GM19452 (cell line): ENCODE data around the gene PACSIN1.
"Not testable (repeated sequence)": the region's sequence is repeated elsewhere in the genome, so short reads cannot be mapped to it uniquely, and the experiment has no call there.

Experiments used
- ATAC-seq: cut with Tn5 transposase; IDR thresholded peaks from one replicate; pipeline ENCODE4 v1.9.1; 2021; ENCODE audit not compliant: unreplicated experiment

Gene PACSIN1

DNA sequence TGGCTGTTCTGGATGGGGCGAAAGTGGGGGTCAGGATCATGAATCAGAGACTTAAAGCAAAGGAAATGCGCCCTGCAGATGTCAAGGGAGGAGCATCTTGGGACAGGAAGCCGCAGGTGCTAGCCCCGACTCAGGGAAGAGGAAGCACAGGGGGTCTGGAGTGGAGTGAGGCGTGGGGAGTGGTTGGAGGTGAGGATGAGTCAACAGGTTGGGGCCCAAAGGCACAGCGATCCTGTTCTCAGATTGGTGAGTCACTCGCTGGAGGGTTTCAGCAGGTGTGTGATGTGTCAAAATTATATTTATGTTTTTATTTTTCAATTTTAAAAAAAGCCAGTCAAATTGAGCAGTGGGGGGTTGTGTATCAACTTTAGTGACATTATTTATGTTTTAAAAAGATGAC is 19.0 kb downstream of the PACSIN1 start:
- ATAC-seq: no peak

DNA sequence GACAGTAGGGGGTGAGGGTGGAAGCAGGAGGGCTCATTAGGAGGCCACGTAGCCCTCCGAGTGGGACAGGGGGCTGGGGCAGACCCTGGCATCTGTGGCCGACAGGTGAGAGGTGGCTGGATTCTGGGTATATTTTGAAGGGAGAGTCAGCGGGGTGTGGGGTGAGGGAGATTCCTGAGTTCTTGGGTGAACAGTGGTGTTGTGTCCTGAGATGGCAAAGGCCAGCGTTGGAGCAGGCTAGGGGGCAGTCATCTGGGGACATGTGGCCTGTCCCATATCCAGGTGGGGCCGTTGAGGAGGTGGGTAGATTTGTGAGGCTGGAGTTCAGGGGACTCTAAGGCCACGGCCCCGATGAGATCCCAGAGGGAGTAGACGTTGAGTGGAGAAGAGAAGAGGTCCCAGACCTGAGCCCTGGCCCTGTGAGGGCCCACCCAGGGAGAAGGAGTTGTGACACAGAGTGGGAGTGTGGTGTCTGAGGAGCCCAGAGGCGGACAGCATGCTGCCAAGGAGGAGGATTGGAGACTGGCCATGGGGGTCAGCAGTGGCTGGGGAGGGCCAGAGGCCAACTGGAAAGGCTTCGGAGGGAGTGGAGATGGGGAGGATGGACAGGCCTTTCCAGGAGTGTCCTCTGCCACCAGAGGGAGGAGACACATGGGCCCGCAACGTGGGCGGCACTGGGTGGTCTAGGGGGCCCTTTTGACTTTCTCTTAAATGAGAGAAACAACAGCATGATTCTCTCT is 19.6 kb downstream of the PACSIN1 start:
- no peak for ATAC-seq

DNA sequence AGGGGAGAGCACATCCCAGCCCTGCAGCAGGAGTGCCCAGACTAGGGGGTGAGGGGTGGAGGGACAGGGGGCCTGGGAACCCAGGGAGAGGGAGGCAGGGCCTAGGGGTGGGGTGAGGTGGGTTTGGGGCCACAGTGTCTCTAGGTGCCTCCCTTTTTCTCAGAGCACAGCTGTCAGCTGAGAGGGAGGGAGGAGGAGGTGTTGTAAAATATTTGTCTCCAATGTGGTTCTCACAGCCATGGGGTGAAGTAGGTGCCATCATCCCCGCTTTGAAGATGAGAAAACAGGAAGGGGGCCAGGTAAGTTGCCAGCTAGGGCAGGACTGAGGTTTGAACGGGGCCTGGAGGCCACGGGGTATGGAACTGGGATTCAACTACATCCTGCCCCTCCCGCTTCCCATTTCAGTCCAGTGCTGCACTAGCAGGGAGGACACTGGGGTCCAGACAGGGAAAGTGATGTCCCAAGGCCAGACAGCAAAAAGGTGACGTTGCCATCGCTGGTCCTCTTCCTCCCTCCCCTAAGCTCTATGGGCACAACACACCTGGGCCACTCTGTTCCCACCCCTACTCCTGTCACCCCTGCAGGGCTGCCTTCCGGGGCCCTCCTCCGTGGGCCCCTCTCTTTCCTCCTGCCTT is 20.3 kb downstream of the PACSIN1 start:
- ATAC-seq: no peak

DNA sequence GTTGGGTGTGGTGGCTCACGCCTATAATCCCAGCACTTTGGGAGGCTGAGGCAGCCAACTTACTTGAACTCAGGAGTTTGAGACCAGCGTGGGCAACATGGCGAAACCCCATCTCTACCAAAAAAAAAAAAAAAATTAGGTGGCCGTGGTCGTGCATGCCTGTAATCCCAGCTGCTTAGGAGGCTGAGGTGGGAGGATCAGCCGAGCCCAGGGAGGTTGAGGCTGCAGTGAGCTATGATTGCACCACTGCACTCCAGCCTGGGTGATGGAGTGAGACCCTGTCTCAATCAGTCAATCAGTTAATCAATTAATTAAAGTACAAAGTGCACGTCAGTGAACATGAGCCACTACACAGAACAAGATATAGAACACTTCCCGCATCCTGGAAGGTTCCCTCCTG is 21.0 kb downstream of the PACSIN1 start:
- not testable (repeated sequence) for ATAC-seq

DNA sequence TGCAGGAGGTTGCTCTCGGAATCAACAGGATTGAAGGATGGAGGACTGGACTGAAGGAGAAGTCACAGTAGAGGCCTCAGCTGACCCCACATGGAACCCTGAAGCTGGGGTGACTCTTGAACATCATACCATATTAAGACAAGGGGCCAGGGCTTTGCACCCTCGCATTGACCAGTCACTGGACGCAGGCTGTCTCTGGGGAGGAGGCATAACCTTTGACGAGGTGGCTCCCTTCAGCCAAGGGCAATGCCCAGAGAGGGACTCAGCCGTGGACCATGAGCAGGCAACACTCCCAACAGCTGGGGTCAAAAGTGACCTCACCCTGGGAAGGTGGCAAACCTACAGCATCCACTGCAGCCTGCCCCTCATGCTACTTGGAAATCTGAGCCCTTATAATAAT is 21.7 kb downstream of the PACSIN1 start:
- ATAC-seq: no peak

DNA sequence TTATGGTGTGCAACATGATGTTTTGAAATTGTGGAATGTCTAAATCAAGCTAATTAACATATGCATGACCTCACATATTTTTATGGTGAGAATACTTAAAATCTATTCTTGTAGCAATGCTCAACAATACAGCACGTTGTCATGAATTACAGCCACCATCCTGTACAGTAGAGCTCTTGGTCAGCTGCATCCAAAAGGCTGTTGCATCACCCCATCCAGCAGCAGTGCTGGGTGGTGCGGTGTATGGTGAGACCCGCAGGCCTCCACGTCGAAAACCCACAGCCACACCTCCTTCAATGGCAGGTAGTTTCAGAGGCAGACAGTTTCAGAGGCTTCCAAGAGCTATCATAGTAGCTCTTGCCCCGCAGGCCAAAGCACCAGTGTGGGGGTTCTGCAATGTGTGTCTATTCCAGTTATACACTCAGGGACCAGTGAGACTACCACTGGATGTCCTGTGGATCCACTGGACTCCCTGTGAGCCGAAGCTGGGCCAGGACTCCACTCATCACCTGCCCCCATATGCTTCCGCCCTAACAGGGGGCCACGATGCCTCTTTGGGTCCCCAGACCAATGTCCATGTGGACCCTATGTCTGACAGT is 23.4 kb downstream of the PACSIN1 start:
- no peak for ATAC-seq

DNA sequence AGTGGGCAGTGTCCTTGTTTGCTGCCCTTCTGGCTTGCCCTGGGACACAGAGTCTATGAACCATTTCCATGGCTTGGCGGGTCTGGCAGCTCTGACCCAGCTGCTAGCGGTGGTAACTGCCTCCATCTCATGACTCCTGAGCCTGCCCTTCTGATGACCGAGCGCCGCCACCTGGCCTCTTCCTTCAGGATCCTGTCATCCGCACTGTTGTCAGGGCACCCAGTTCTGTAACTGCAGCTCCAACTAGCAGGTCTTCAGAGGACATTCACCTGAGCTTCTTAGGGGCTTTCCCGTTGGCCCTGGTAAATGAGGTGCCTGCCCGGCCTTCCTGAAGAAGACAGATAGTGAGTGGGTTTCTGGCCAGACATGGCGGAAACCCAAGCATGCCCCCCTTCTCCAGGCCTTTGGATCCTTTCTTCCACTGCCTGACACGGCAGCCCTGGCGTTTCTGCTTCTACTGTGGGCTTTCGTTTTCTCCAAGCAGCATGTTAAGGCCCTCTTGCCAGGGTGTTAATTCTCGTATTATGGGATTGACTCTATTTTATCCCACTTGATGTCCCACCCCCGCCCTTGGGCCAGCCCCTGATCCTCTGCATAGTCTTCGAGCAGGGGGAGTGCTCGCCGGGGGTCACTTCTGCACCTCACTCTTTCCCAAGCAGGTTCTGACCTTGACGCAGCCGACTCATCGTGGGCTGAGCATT is 24.7 kb downstream of the PACSIN1 start:
- ATAC-seq: no peak

DNA sequence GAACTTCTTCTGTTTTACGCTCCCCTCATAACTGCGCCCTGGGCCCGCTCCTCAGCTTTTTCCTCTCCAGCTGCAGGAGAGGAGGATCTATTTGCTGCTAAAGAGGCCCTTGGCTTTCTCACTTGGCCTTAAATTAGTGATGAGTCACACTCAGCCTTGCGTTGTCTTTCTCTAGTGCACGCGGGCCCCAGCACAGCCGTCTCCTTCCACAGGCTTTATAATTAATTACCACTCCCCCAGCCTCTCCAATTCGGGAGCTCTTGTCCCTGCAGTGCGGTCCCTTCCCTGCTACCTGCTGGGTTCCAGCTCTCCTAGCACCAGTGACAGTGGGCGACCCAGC is 25.2 kb downstream of the PACSIN1 start:
- ATAC-seq: no peak

DNA sequence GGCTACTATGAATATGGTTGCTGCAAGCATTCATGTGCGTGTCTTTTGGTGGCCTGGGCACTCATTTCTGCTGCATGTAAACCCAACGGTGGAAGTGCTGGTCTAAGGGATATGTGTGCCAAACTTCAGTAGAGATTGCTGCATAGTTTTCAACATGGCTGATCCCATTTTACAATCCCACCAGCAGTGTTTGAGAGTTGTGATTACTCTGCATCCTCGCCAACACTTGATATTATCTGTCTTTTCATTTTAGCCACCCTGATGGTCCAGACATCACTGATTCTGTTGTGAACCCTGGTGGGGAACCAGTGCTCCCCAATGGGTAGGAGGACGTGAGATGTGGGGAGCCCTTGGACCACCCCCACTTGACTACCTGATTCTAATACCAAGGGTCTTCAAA is 27.5 kb downstream of the PACSIN1 start:
- ATAC-seq: no peak

DNA sequence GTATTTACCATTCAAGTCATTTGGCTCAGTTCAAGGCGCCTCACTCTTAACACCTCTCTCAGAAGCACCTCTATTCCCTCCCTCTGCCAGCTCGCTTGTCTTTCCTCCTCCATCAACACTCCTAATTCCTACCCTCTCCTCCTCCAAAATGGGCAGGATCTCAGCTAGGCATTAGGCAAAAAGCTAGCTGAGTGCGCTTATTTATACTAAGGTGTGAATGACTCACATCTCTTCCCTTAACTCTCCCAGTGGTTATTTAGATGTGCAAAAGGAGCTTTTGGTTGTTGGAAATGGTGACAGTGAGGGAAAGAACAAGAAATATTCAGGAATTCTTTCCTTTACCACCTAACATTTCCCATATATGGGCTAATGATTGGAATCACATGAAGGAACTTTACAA is 29.1 kb downstream of the PACSIN1 start:
- no peak for ATAC-seq

DNA sequence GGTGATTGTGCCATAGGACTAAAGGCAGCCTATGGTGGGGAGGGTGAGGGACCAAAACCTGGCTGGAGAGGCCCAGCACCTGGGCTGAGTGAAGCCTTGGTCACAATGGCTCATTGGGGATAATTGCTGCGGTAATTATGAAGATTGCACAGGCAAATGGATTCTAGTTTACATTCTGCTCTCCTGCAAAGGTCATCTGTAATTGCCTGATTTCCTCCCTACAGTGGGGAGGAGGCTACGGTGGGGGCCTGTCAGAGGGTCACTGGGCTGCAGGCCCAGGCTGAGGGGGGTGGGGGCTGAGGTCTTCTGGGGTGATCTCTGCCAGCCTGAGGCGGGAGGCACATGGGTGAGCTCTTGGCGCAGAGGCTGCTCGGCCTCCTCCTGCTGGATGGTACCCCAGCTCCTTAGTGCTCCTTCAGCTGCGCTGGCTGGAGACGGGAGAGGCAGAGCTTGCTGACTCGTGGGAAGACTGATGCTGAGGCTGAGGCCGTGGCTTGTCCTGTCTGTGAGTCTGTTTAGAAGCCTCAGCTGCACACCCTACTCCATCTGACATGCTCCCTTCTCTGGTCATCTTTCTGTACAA is 30.3 kb downstream of the PACSIN1 start:
- ATAC-seq: no peak

DNA sequence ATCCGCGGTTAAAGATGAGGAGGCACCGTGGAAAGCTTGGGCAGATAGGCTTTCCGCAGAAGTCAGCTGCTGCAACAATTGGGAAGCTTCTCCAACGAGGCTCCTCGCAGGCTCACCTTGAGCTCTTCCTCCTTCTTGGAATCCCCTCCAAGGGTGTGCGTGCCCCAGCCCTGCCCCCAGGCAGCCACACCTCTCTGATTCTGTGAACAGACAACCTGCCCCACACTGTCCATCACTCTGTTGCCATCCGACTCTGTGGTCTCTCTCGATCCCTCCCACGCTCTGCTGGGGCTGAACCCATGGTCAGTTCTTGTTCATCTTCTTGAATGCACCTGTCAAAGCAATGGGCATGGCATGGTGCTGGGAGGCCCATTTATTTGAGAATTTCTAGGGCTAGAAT is 31.5 kb downstream of the PACSIN1 start:
- no peak for ATAC-seq

DNA sequence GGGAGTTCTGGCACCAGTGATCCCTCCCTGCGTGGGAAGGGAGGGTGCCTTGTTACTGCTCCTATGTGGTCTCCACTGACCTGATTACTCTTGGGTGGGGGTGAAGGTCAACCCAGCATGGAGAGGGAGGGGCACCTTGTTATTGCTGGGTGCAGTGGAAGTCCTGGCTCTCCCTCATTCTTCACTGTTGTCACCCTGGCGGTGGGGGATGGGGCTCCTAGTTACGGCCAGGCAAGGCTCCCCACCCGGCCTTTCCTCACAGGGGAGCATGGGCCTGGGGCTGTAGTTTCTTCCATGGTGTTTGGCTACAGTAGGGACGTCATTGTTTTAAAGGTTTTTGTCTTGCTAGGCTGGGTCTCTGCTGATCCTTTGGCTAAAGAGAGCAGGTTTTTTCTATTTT is 40.8 kb downstream of the PACSIN1 start:
- ATAC-seq: no peak

DNA sequence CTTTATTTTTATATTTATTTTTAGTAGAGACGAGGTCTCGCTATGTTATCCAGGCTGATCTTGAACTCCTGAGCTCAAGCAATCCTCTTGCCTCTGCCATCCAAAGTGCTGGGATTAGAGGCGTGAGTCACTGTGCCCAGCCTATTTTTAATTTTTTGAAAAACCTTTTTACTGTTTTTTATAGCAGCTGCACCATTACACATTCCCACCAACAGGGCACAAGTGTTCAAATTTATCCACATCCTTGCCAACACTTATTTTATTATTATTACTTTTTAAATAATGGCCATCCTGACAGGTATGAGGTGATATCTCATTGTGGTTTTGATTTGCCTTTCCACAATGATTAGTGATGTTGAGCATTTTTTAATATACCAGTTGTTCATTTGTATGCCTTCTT is 42.5 kb downstream of the PACSIN1 start:
- ATAC-seq: no peak

DNA sequence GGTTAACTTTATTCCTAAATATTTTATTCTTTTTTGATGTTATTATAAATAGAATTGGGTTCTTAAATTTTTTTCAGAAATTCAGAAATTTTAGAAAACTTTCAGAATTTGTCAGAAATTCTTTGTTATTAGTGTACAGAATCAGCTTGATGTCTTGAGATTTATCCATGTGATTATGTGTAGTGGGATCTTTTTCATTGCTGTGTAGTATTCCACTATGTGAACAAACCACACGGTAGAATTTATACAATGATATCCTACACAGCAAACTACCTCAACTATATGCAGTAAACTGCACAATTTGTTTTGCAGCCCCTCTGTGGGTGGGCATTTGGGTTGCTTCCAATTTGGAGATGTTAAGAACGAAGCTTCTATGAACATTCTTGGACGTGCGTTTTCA is 43.9 kb downstream of the PACSIN1 start:
- no peak for ATAC-seq

DNA sequence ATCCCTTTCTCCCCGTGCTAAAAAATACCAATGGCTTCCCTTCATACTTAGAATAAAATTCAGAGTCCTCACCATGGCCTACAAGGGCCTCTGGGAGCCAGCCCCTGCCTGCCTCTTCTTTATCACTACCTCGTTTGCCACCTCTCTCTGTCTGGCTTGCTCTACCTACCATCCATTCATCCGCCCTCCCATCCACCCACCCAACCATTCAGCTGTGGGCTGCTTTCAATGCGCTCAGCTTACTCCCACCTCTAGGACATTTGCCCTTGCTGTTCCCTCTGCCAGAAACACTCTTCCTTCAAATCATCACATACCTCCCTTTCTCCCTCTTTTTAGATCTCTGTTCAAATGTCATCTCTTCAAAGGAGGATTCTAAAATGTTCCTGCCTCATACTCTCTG is 44.4 kb downstream of the PACSIN1 start:
- ATAC-seq: no peak

DNA sequence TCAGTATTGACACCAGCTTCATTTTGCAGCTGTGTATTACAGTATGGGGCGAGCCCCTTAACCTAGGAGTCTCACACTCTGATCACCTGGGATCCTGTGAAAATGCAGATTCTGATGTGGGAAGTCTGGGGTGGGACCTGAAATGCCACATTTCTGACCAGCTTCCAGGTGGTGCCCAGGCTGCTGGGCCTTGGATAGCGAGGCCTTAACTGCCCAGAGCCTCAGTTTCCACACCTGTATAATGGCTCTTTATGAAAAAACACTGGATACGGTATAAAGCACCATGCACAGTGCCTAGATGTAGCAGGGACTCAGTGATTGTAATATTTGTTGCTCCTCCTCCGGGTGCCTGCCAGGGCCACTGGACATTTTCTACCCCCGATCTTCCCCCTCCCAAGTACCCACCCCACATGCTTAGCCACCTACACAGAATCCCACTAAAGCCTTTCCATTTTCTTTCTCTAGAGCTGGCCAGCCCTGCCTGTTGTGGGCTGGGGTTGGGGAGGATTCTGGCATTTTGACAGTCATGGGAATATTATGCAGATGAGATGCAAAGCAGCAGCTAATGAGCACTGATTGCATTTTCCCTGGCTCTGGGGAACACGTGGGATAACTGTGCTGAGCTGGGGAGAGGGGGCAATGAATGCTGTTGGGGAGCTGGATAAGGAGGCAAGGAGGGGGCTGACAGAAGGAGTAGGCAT is 45.5 kb downstream of the PACSIN1 start:
- ATAC-seq: no peak

DNA sequence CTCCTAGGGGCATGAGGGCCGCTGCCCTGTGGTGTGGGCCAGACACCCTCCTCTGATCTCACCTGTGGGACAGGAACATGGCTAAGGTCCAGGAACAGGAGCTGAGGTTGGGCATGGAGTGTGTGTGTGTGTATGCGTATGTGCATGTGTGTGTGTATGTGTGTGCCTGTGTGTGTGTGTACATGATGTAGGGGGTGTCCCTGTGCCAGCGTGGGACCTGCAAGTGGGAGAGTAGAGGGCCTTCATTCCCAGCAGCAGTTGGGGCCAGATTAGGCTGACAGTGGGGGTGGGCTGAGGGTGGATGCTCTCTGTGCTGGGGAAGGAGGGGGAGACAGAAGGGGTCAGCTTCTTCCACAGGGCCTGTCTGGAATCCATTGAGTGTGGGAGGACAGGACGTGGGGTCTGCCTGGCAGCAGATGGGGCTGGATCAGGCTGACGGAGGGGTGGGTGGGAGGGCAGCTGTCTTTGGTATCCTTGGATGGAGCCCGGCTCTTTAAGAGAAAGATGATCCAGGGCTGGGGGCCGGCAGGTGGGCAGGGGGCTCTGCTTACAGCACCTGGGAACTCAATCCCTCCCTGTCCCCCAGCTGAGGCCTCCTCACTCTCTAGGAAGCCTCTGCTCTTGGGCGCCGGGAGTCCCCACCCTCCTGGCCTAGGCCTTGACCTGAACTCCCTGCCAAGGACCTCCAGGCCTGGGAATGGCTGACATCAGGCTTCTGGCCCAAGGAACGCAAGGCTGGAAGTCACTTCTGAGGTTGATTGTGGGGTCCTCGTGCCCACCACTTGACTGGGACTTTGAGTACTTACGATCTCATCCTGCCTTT is 46.2 kb downstream of the PACSIN1 start:
- no peak for ATAC-seq

DNA sequence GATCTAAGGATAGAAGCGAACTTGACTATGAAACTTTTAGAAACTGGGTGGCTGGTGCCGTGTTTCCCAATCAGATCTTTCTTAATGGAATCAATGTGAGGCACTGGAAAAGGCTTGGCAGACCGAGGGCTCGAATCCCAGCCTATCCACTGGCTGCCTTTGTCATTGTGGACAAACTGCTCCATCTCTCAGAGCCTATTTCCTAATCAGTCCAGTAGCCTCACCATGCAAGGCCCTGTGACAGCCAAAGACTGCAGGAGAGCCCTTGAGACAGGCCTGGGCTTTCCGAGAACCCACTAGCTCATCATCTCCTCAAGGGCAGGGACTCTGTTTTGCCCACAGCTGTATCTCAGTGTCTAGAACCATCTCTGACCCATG is 46.9 kb downstream of the PACSIN1 start:
- ATAC-seq: no peak

DNA sequence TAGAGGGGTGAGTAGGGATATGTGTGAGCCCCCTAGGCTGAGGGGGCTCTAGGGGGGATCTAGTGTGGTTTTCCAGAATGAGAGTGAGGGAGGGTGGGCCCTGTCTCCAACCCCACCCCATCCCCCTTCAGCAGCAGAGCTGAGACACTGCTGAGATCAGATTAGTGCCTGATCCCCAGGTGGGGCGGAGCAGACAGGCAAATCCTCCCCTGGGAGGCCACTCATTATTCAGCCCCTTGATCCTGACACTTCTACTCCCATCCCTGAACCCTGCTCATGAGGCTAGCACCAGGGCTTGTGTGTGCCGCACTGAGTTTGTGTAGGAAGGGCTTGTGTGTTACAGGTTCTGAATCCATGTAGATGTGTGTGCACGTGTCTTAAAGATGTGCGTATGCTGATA is 47.8 kb downstream of the PACSIN1 start:
- no peak for ATAC-seq
